SU-DHL-6 (cell line): ENCODE results near the gene GARIN5B.

ENCODE experiments used
- EZH2phosphoT487 ChIP-seq: fragments of 200-600 bp; sonication (generic), shearing (Covaris generic); conservative IDR thresholded peaks from 2 replicates; pipeline ENCODE4 v1.6.1; 2018; ENCODE audit warnings: mild to moderate bottlenecking, antibody characterized with exemption, low read length, moderate library complexity, mixed read lengths
- TF ChIP-seq, protein P1 (sequence below): fragments of 200-600 bp; sonication (generic); IDR thresholded peaks from one replicate; pipeline ENCODE4 v1.5.1; 2017; ENCODE audit warnings: antibody characterized with exemption, mild to moderate bottlenecking, low read length, moderate library complexity; ENCODE audit not compliant: insufficient read depth, poor library complexity, severe bottlenecking

DNA sequence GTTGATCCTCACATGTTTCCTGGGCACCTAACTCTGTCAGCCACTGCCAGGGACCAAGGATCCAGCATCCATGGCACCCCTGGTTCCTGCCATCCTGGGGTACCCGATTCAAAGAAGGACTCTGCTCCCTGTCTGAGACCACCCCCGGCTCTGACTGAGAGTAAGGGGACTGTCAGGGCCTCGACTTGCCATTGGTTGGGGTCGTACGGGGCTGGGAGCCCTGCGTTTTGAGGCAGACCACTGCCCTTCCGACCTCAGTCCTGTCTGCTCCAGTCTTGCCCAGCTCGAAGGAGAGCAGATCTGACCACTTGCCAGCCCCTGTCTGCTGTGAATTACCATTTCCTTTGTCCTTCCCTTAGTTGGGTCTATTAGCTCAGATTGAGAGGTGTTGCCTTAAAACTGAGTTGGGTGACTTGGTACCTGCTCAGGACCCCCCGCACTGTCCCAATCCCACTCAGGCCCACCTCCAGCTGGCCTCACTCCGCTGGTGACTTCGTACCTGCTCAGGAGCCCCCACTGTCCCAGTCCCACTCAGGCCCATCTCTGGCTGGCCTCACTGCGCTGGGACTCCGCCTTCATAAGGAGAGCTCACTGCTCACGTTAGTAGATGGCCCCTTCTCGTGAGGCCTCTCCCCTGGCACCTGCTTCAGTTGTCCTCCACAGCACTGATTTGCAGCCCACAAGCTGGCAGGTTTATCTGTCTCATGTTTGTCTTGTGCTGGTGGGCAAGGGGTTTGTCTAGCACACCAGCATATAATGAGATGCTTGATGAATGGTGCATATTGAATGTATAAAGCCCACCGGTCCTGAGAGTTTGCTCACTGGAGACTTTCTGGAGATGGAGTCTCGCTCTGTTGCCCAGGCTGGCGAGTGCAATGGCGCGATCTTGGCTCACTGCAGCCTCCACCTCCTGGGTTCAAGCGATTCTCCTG lies 26.6 kb upstream of the GARIN5B start:
- TF ChIP-seq, protein P1, sequence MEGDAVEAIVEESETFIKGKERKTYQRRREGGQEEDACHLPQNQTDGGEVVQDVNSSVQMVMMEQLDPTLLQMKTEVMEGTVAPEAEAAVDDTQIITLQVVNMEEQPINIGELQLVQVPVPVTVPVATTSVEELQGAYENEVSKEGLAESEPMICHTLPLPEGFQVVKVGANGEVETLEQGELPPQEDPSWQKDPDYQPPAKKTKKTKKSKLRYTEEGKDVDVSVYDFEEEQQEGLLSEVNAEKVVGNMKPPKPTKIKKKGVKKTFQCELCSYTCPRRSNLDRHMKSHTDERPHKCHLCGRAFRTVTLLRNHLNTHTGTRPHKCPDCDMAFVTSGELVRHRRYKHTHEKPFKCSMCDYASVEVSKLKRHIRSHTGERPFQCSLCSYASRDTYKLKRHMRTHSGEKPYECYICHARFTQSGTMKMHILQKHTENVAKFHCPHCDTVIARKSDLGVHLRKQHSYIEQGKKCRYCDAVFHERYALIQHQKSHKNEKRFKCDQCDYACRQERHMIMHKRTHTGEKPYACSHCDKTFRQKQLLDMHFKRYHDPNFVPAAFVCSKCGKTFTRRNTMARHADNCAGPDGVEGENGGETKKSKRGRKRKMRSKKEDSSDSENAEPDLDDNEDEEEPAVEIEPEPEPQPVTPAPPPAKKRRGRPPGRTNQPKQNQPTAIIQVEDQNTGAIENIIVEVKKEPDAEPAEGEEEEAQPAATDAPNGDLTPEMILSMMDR = no peak
- TF ChIP-seq EZH2phosphoT487 = no peak
